NCI-H774 (cell line): ENCODE measurements around the gene PPEF2.

ENCODE experiments used
- DNase-seq: peaks from one replicate; lab custom pipeline; 2025; lab: John Stamatoyannopoulos, UW

The PPEF2 gene

DNA sequence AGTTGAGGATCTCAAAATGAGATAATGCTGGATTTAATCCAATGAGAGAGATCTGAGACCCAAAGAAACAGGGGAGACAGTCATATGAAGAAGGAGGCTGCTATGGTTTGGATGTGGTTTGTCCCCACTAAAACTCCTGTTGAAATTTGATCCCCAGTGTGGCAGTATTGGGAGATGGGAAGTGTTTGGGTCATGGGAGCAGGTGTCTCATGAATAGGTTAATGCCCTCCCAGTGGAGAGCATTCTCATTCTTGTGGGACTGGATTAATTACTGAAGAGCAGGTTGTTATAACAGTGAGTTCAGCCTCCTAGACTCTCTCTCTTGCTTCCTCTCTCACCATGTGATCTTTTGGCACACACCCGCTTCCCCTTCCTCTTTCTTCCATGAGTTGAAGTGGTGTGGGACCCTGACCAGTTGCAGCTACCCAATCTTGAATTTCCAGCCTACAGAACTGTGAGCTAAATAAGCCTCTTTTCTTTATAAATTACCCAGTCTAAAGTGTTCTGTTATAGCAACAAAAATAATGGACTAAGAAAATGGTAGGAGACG is 70.3 kb downstream of the PPEF2 start:
- no peak for DNase-seq

DNA sequence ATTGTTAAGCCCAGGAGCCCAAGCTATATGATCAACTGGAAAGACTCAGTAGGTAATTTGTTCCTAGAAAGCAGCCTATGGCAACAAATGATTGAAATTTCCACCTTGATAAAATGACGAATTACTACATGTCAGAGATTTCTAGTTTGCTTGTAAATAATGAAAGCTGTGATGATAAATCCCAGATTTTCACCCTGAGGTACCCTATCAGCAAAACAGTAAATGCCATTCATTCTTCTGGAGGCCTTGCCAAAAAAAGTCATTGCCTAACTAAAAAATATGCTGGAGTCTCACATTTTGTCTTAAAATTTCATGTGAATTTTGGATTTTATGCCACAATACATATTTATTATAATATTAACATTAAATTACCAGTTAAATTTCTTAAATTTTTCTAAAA is 71.3 kb downstream of the PPEF2 start:
- DNase-seq: no peak

GRCh38 chr4:75823812-75824211 is 78.4 kb downstream of the PPEF2 start:
- no peak for DNase-seq

DNA sequence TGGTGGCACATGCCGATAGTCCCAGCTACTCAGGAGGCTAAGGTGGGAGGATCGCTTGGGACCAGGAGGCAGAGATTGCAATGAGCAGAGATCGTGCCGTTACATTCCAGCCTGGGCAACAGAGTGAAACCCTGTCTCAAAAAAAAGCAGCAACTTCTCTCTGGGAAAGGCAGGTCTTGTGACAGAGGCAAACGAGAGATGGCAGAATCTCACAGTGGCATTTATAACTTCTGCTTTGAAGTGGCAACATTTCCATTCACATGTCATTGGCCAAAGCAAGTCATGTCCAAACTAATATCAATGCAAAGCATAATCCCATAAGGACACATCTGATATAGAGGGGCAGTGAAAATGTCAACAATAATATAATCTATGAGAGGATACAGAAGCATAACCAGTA is 79.8 kb downstream of the PPEF2 start:
- no peak for DNase-seq

- no peak for DNase-seq
These were observed 80.3 kb downstream of the PPEF2 start for GRCh38 chr4:75821966-75822365.

- DNase-seq: no peak
These were observed 81.0 kb downstream of the PPEF2 start for GRCh38 chr4:75821216-75821615.

DNA sequence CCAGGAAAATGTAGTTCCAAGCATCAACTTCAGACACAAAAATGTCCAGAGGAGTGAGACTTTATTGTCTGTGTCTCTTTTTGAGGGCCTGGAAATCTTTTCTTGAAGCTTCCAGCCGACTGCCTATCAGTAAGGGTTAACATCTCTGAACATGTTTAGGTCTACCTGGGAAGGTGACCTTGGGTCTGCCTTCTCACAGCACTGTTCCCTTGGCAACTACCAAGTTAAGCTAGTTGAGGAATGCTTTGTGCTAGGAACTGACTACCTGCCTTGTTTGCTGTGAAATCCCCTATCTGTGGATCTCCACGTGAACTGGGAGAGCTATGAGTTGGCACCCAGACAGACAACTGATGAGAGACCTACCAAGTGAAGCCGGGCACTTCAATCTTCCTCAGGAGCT is 81.6 kb downstream of the PPEF2 start:
- DNase-seq: no peak

DNA sequence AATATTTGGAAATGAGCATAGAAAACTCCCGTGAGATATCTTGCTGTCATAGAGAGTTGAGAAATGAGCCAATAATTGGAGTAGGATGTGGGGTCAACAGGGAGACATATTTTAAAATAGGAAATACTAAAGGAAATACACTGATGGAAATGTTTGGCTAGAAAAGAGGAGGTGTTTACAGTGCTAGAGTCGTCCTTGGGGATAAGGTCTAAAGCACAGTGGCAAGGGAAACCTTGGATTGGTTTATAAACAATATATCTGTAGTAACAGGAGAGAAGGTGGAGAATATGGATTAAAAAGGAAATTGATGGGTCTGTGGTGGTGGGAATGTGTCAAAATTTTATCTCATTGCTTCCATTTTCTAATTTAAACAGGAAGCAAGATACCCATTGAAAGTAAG is 82.1 kb downstream of the PPEF2 start:
- no peak for DNase-seq

DNA sequence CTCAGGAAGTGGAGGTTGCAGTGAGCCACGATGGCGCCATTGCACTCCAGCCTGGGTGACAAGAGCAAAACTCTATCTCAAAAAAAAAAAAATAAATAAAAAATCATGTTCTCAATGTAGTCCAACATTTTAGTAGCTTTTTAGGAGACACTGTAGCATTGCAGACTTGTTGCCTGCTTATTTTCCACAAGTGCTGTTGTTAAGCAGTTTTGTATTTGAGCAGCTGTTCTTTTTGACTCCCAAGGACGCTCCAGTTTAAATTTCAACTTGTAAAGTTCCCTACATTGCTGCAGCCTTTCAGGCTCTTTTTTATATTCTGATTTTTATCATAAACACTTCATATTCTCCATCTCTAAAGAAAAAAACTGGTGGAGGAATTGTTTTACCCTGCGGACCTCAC is 83.1 kb downstream of the PPEF2 start:
- DNase-seq: no peak

DNA sequence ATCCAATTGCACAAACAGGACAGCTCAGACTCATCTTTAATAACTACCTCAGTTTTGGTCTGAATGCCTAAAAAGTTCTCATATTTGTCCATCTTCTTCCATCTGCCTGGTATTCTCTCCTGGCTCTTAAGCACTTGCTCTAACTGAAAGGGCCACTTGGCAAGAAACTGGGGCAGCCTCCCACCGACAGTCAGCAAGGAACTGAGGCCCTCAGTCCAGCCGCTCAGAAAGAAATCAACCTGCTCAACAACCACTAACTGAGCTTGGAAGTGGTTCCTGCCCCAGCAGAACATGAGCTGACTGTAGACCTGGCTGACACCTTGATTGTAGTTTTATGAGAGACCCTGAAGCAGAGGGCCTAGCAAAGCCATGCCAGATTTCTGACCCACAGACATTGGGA is 84.4 kb downstream of the PPEF2 start:
- no peak for DNase-seq
